Retinal pigment epithelial cell (primary cell): ENCODE results near the gene NOP53.
"Not testable (repeated sequence)": the region's sequence is repeated elsewhere in the genome, so short reads cannot be mapped to it uniquely, and the experiment has no call there.

Experiments used
- DNase-seq: peaks from one replicate; pipeline ENCODE4 v3.0.0-alpha.2; 2010; ENCODE audit warnings: low read depth
- H3K4me3 ChIP-seq: 2 replicates; pipeline ENCODE4 v1.5.1; 2011; ENCODE audit warnings: mild to moderate bottlenecking, low read length, control low read depth, moderate library complexity
- TF ChIP-seq, protein P1 (sequence below): conservative IDR thresholded peaks from 2 replicates; pipeline ENCODE4 v1.5.1; 2011; ENCODE audit warnings: low read depth, low read length, control low read depth, inconsistent platforms

Gene NOP53

DNA sequence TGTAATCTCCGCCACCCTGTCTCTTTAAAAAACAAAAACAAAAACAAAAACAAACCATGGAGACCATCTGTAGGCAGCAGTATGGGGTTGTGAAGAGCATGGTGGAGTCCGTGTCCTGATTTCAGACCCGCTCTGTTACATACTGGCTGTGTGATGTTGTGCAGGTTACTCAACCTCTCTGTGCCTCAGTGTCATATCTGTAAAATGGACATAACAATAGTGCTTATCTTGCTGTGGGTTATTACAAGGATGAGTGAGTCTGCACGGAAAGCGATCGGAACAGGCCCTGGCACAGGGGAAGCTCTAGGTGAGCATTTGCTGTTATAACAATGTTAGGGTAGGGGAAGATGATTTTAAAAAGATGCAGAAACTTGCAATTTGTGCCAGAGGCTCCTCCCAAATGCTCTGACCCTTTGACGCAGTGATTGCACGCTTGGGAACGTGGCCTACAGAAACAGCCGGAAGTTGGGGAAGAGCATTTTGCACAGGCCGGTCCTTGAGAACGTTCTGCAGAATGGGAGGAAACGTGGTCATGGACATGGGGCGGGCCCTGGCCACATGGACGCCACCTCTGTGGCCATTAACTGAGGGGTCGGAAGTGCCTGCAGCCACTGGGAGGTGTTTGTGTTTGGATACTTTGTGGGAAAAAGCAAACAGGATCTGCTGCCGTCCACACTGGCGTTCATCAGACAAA lies 17.4 kb downstream of the NOP53 start:
- TF ChIP-seq, protein P1, sequence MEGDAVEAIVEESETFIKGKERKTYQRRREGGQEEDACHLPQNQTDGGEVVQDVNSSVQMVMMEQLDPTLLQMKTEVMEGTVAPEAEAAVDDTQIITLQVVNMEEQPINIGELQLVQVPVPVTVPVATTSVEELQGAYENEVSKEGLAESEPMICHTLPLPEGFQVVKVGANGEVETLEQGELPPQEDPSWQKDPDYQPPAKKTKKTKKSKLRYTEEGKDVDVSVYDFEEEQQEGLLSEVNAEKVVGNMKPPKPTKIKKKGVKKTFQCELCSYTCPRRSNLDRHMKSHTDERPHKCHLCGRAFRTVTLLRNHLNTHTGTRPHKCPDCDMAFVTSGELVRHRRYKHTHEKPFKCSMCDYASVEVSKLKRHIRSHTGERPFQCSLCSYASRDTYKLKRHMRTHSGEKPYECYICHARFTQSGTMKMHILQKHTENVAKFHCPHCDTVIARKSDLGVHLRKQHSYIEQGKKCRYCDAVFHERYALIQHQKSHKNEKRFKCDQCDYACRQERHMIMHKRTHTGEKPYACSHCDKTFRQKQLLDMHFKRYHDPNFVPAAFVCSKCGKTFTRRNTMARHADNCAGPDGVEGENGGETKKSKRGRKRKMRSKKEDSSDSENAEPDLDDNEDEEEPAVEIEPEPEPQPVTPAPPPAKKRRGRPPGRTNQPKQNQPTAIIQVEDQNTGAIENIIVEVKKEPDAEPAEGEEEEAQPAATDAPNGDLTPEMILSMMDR: no peak
- no peak for DNase-seq
- H3K4me3 ChIP-seq: no peak overlapping the region

DNA sequence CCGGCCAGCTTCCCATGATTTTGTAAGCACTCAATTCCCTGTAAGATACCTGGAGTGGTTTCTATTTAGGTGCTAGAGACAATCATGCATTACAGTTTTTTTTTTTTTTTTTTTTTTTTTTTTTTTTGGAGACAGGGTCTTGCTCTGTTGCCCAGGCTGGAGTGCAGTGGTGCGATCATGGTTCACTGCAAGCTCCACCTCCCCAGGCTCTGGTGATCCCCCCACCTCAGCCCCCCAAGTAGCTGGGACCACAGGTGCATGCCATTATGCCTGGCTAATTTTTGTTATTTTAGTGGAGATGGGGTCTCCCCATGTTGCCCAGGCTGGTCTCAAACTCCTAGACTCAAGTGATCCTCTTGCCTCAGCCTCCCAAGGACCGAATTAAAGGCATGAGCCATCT lies 19.4 kb downstream of the NOP53 start:
- not testable (repeated sequence) for DNase-seq, H3K4me3 ChIP-seq

DNA sequence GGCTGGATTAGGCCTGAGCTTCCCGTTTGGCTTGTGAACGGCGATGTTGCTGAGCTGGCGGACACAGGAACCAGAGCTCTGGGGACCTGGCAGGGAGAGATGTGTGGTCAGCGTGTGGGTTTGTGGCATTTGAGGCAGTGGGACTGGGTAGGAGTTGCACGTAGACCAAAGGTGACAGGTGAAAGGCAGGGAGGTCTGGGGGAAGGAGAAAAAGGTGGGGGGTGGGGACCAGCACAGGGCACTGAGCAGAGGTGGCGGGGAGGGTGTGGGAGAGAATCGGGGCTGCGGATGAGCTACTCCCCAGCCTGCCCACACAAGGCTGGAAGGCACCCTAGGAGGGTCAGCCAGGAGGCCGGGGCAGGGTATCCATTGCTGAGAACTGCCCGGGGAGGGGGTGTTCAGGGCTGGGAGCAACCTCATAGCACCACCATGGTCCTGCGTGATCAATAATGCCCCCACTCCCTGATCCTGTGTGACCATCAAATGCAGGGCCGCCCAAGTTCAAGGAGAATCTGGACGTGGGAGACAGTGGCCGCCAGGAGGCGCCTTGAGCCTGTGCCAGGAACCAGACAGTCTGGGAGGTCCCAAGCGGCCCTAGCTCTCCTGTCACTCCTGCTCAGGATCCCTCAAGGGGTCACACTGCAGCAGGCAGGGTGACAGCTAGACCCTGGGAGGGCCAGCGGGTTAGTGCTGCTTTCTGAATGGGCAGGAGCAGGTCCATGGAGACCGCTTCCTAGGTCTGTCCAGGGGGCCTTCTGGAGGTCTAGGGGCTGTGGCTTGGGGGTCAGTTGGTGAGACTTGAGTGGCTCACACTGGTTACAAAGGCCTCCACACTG lies 20.4 kb downstream of the NOP53 start:
- TF ChIP-seq, protein P1: peak; percentile 92
- H3K4me3 ChIP-seq: no peak overlapping the region
- DNase-seq: no peak

DNA sequence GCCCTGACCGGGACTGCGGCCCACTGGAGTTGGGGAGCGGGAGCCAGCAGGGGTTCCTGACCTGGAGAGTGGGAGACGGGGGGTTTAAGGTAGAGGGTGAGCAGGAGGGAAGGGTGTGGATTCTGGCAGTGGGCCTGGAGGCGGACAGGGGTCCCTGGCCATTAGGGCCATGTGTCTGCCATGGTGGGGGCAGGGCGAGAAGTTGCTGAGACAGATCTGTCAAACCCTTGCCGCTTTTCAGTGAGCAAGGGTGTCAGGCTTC lies 20.9 kb downstream of the NOP53 start:
- no peak overlapping the region for H3K4me3 ChIP-seq
- DNase-seq: no peak

DNA sequence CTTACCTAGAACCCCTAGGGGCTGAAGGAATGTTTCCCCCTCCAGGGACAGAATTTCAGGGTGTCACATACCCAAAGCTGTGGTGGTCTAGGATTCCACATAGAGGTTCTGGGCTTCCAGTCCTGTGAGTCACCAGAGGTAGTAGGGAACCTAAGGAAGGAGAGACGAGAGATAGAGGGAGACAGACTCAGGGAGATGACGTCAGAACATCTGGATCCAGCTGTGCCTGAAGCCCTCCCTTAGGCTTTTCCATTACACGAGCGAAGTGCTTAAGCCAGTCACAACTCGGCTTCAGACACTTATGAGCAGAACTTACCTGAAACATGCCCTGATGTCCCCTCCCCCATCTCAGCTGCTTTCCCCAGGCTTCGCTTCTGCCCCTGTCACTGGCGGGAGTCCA lies 21.3 kb downstream of the NOP53 start:
- TF ChIP-seq, protein P1: no peak
- H3K4me3 ChIP-seq: no peak overlapping the region
- DNase-seq: no peak

More for the DNA sequence above, 20.9 kb downstream of the NOP53 start:
- TF ChIP-seq, protein P1: no peak

DNA sequence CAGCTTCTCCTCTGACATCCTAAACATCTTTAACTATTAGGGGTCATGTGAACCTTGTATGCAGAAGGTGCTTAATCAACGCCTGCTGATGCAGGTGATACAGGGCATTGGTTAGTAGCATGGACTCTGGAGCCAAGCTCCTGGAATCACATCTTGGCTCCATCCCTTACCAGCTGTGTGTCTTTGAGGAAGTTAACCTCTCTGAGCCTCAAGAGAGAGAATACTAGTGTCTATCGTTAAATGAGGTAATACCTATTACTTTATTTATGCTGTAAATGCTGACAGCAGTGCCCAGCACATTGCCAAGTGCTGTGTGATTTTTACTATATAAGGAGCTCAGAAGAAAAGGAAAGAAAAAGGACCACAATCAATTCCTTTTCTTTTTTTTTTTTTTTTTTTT lies 22.0 kb downstream of the NOP53 start:
- H3K4me3 ChIP-seq: no peak overlapping the region
- TF ChIP-seq, protein P1: no peak
- no peak for DNase-seq

DNA sequence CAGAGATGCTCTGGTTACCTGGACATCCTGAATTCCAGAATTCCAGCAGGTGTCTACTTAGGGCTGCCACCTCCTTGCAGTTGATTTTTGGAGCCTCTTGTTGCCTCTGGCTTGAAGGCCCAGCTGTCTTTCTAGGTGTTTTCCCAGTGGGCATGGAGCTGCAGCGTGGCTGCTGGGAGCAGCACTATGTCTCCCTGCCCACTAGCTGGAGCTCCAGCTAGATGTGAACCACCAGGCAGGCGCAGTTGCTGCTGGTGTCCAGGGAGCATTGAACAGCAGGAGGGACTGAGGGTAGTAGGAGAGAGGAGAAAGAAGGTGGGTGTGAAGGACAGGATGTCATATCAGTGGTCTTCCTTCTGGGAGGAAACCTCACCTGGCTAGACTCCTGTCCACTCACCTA lies 23.3 kb downstream of the NOP53 start:
- no peak overlapping the region for H3K4me3 ChIP-seq
- TF ChIP-seq, protein P1: peak; percentile 16
- DNase-seq: no peak
